Gastroesophageal sphincter (tissue), 3 donors: ENCODE measurements around the gene SLAMF1.

ENCODE experiments used
- POLR2A ChIP-seq, 2 donors: fragments of 450-650 bp; IDR thresholded peaks; one replicate each; pipeline ENCODE4 v1.6.1; 2017; ENCODE audit warnings: antibody characterized with exemption in 2 of 2, mild to moderate bottlenecking in 2 of 2, moderate library complexity in 1 of 2
- TF ChIP-seq, protein P1 (sequence below), 4 experiments: fragments of 200-600 bp in 2 of 4; fragments of 450-650 bp in 2 of 4; sonication (generic) in 1 of 4; IDR thresholded peaks; one replicate each; pipeline ENCODE4 v1.5.1; 2017 to 2019; ENCODE audit warnings: antibody characterized with exemption in 4 of 4, mild to moderate bottlenecking in 2 of 4, moderate library complexity in 2 of 4

GRCh38 chr1:160671603-160672517, 25.0 kb upstream of the SLAMF1 start:
- TF ChIP-seq, protein P1, sequence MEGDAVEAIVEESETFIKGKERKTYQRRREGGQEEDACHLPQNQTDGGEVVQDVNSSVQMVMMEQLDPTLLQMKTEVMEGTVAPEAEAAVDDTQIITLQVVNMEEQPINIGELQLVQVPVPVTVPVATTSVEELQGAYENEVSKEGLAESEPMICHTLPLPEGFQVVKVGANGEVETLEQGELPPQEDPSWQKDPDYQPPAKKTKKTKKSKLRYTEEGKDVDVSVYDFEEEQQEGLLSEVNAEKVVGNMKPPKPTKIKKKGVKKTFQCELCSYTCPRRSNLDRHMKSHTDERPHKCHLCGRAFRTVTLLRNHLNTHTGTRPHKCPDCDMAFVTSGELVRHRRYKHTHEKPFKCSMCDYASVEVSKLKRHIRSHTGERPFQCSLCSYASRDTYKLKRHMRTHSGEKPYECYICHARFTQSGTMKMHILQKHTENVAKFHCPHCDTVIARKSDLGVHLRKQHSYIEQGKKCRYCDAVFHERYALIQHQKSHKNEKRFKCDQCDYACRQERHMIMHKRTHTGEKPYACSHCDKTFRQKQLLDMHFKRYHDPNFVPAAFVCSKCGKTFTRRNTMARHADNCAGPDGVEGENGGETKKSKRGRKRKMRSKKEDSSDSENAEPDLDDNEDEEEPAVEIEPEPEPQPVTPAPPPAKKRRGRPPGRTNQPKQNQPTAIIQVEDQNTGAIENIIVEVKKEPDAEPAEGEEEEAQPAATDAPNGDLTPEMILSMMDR (IDR thresholded peaks at IDR 0.05) = no peak
- TF ChIP-seq POLR2A (IDR thresholded peaks at IDR 0.05) = no peak
